ENCODE data around the gene AGTRAP. TPM values are rescaled to one million over a fixed set of nuclear protein-coding genes. Genes with fewer than 3 reads are reported as not detected.

AGTRAP gene
- total and polyA plus RNA-seq, 9 donors: 5.9 to 53.2 (median 31.1) TPM

DNA sequence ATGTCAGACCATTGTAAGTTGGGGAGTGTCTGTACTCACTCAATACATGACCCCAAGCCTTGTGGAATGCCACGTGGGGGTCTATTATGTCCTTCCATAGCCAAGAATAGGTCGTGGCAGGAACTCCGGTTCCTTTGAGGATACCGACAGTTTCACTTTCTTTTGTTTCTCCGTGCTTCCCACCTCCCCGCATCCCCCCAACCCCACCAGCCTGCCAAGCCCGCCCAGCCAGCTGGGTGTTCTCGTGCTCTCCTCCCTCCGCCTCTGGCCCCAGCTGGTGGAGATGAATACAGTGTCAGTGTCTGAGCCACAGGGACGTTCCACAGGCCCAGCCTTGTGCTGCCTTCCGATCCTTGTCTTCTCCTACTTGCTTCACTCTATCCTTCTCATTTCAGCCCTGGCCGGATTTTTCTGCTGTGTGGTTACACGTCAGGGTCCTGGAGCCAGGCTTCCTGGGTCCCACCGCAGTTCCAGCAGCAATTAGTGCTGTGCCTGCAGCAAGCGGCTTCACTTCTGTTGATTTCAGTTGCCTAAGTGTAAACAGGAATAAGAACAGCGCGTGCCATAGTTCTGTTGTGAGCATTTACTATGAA lies 4.1 kb upstream of the AGTRAP start:
- Histone ChIP-seq H3K36me3 (no peaks in the 10 kb centered on the region), H3K9me3 (no peaks in the 10 kb centered on the region), H3K4me3 (peak overlapping the region; percentile 38), H3K27me3 (no peaks in the 10 kb centered on the region), H3K27ac (peak overlapping the region in 1 of 2 donors; percentile 49), H3K4me1 (ENCODE audit: insufficient read depth) (peaks cover 11% of the 10 kb centered on the region)
- 2 to 7% (median 2%) methylated on average over 16 to 17 of the region's 17 CpGs for WGBS, 3 donors
- DNase-seq: peak; percentile 78 to 87 (median 82)
- TF ChIP-seq, protein P1, sequence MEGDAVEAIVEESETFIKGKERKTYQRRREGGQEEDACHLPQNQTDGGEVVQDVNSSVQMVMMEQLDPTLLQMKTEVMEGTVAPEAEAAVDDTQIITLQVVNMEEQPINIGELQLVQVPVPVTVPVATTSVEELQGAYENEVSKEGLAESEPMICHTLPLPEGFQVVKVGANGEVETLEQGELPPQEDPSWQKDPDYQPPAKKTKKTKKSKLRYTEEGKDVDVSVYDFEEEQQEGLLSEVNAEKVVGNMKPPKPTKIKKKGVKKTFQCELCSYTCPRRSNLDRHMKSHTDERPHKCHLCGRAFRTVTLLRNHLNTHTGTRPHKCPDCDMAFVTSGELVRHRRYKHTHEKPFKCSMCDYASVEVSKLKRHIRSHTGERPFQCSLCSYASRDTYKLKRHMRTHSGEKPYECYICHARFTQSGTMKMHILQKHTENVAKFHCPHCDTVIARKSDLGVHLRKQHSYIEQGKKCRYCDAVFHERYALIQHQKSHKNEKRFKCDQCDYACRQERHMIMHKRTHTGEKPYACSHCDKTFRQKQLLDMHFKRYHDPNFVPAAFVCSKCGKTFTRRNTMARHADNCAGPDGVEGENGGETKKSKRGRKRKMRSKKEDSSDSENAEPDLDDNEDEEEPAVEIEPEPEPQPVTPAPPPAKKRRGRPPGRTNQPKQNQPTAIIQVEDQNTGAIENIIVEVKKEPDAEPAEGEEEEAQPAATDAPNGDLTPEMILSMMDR (IDR thresholded peaks at IDR 0.05): no peak
- TF ChIP-seq POLR2A (IDR thresholded peaks at IDR 0.05) (no peak), EP300 (IDR thresholded peaks at IDR 0.05) (no peak)
- intact Hi-C loops (cut with DNase I): loop anchor here in 2 of 4 donors (5.0 to 10.0 kb wide), 2 partner anchors 63 to 69 kb away; partner anchors contain the start of gene FBXO6 (in 1 of the 2)

DNA sequence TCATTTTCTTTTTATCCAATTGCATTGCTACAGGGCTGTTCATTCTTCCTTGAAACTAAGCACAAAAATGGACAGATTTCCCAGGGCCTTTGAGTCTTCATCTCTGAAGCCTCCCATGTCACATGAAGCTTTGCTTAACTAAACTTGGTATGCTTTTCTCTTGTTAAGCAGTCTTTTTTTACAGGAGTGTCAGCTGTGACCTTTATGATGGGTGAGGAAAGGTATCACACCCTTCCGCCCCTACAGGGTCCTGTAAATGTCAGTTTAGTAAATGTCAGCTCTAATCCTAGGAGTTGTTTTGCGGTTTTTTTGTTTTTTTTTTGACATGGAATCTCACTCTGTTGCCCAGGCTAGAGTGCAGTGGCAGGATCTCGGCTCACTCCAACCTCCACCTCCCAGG lies 2.6 kb upstream of the AGTRAP start:
- DNase-seq: no peak
- H3K9me3 ChIP-seq: no peaks in the 10 kb centered on the region
- intact Hi-C loops (cut with DNase I): loop anchor here in 2 of 4 donors (5.0 to 10.0 kb wide), 2 partner anchors 61 to 71 kb away; partner anchors contain the start of gene FBXO6 (in 1 of the 2)
- 92 to 96% (median 96%) methylated on average over 3 of the region's 3 CpGs for WGBS, 3 donors
- peaks cover 15% of the 10 kb centered on the region for H3K4me1 ChIP-seq (ENCODE audit: insufficient read depth)
- TF ChIP-seq POLR2A (IDR thresholded peaks at IDR 0.05): no peak
- TF ChIP-seq EP300 (IDR thresholded peaks at IDR 0.05): no peak
- TF ChIP-seq, protein P1 (IDR thresholded peaks at IDR 0.05): no peak
- H3K36me3 ChIP-seq: no peaks in the 10 kb centered on the region
- H3K27ac ChIP-seq: no peak overlapping the region
- no peak overlapping the region for H3K4me3 ChIP-seq
- no peaks in the 10 kb centered on the region for H3K27me3 ChIP-seq

DNA sequence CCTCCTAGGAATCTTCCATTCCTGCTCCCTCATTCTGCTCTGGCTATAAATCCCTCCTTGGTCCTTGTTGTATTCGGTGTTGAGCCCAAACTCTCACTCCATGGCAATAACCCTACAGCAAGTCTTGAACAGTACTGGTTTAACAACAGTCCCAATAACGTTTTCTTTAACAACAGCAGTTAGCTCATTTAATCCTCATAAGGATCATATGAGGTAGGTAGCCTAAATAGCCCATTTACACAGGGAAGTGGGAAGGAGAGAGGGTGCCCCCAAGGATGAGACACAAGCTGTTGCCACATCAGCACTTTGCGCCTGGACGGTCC lies 444 bp upstream of the AGTRAP start:
- Histone ChIP-seq H3K9me3 (no peaks in the 10 kb centered on the region), H3K27ac (peak overlapping the region; percentile 61 to 86), H3K27me3 (no peaks in the 10 kb centered on the region), H3K4me1 (ENCODE audit: insufficient read depth) (peaks cover 12% of the 10 kb centered on the region), H3K4me3 (peak overlapping the region; percentile 69), H3K36me3 (no peaks in the 10 kb centered on the region)
- 30 to 37% (median 34%) methylated on average over 4 of the region's 4 CpGs for WGBS, 3 donors
- no peak for DNase-seq
- intact Hi-C loops (cut with DNase I): loop anchor here in 2 of 4 donors (5.0 to 10.0 kb wide), 2 partner anchors 52 to 59 kb away; no protein-coding TSS in a partner anchor
- no peak for TF ChIP-seq POLR2A (IDR thresholded peaks at IDR 0.05)

DNA sequence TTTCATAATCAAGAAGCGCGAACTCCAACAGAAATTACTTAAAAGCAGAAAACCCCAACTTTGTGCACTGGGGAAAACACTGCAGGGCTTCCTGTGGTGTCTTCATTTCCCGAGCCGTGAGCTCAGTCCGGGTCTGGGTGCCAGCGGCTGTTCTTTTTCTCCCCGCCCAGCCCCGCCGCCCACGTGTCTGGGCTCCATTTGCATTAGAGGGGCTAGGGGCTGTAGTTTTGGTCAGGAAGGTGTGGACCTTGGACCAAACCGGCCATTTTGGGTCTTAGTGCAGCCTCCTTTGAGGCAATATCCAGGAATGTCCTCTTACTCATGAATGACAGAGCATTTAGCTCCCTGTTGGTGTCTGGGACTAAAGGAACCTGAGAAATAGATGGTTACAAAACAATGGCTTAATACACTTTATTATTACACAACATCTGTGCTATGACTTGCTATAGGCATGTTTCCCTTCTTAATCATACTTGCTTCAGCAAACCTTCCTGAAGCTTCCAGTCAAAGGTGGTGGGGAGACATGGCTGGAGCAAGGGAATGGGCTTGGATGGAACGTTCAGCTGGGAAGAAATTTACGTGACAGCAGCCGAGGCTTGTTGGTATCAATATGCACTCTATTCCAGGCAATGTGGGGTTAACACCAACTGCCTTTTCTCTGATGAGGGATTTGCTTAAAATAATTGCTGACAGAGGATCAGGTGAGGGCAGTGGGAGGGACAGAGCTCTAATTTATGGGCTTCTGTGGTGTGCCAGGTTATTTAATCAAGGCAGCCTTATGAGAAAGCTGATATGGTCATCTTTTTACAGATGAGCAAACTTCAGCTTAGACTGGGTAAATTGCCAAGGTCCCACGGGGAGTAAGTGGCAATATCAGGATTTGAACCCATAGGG lies 1.1 kb downstream of the AGTRAP start:
- no peaks in the 10 kb centered on the region for H3K36me3 ChIP-seq
- intact Hi-C loops (cut with DNase I): loop anchor here in 2 of 4 donors (5.0 to 10.0 kb wide), 2 partner anchors 50 to 58 kb away; no protein-coding TSS in a partner anchor
- 11 to 15% (median 14%) methylated on average over 15 of the region's 15 CpGs for WGBS, 3 donors
- H3K4me1 ChIP-seq (ENCODE audit: insufficient read depth): peaks cover 11% of the 10 kb centered on the region
- peak overlapping the region; percentile 69 for H3K4me3 ChIP-seq
- DNase-seq: peak in 4 of 5 donors; percentile 42 to 71 (median 66)
- H3K27ac ChIP-seq: peak overlapping the region; percentile 61 to 86
- H3K27me3 ChIP-seq: no peaks in the 10 kb centered on the region
- no peak for TF ChIP-seq EP300 (IDR thresholded peaks at IDR 0.05)
- TF ChIP-seq POLR2A (IDR thresholded peaks at IDR 0.05): peak; percentile 9
- TF ChIP-seq, protein P1 (IDR thresholded peaks at IDR 0.05): no peak
- H3K9me3 ChIP-seq: no peaks in the 10 kb centered on the region

Data from ovary (tissue), 9 donors.